Stimulated activated CD4-positive, alpha-beta T cell treated with anti-CD3 and anti-CD28 coated beads, TNF-alpha, amount 100 ng/mL, for 1 hour (primary cell): ENCODE results near the gene STARD10.

Experiments used
- DNase-seq, 3 donors: peaks; one replicate each; pipeline ENCODE4 v3.0.0-alpha.2; 2020; ENCODE audit warnings: low read depth in 3 of 3, low spot score in 1 of 3

Gene STARD10

DNA sequence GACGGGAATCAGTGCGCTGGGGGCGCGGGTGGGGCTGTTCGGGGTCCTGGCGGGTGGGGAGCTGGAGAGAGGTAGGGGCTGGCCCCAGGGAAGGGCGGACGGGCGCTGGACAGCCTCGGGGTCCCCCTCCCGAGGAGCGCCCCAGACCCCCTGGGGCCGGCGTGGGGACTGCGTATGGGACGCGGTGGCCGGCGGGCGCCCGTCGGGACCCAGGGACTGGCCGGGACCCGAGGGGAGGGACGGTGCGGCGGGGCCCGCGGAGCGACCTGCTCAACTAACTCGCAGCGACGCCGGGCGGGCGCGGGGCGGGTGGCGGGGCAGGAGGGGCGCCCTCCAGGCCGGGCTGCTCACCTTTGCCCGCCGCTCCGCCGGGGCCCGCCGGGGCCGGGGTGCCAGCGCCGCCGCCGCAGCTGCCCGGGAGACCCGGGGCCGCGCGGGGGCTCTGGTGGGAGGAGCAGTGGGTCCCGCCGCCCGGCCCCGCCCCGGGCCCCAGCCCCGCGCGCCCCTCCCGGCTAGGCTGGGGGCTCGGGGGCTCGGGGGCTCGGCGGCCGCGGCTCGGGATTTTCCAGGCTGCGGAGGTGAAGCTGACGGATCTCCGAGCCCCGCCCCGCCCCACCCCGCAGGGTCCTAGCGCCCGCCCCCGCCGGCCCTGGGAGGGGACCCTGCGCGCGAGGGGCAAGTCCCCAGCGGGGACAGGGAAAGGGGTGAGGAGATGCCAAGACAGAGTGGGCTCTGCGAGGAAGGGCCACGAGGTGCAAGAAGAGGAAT is 12.3 kb downstream of the STARD10 start:
- peak in 2 of 3 donors; percentile 29 to 49 for DNase-seq

DNA sequence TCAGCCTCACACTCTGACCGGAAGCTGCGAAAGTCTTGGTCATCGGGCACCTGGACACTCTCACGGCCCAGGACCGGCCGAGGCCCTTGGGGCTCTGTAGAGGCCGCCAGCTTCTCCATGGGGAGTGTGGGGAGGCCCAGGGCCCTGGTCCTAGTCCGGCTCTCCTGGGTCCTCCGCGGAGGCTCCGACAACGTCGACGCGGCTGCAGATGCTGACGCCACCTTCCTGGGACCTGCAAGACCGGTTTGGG is 12.9 kb downstream of the STARD10 start:
- no peak for DNase-seq

GRCh38 chr11:72780296-72781062 is 13.4 kb downstream of the STARD10 start:
- no peak for DNase-seq

DNA sequence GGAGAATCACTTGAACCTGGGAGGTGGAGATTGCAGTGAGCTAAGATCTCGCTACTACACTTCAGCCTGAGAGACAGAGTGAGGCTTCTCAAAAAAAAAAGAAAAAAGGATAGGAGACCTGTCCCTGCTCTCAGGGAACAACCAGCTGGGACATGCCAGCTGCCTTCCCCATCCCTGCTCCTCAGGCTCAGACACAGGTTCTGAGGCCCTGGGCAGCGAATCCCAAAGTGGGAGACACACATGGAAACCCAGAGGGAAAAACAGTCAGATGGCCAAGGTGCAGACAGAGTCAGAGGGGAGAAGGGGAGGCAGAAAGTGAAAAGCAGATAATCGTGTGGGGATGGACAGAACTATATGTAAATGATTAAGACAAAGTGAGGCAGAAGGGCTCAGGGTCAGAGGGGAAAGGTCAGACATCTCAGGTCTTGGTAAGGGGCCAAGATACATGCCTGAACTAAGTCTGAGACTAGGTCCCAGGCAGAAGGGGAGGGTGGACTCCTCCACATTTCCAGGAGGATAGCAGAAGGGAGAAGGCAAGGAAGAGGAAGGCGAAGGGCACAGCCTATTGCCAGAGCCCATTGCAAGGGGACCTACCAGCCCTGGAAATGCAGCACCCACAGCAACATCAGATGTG is 14.2 kb downstream of the STARD10 start:
- DNase-seq, result no peak

DNA sequence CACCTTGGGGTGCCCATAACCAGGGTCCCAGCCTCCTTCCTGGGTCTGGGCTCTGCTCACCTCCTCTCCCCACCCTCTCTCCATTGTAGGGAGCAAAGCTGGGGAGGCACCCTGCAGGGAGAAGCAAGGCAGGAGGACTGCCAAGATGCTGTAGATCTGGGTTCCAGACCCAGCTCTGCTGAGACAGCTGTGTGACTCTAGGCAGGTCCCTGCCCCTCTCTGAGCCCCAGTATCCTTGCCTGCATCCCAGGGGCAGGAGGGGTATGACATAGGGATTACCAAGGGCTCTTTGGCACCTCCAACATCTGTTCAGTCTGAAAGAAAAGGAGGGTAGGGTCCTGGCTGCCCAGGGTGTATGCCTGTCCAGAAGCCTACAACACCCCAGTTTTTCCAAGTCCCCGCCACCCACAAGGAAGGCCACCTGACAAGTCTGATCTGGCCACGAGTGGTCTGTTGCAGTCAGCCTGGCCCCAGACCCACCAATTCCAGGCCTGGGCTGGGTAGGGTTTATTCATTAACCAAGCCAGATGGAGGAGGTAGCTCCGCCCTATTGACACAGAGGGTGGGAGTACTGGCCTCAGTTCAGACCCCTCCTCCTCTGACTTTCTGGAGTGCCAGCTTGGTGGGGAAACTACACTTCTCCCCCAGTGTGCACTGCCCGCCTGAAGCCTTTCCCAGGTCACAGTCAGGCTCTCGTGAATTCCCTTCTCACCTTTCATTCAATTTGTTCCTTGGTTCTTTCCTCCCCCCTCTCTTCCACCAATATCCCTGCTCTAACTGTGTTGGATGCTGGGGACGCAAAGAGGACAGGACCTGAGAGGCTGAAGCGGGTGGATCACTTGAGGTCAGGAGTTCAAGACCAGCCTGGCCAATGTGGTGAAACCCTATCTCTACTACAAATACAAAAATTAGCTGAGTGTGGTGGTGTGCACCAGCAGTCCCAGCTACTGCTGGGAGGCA is 15.0 kb downstream of the STARD10 start:
- DNase-seq, result no peak

GRCh38 chr11:72777755-72778278 is 16.0 kb downstream of the STARD10 start:
- DNase-seq, result no peak

- no peak for DNase-seq
Measured at GRCh38 chr11:72776844-72777754, 16.7 kb downstream of the STARD10 start.

DNA sequence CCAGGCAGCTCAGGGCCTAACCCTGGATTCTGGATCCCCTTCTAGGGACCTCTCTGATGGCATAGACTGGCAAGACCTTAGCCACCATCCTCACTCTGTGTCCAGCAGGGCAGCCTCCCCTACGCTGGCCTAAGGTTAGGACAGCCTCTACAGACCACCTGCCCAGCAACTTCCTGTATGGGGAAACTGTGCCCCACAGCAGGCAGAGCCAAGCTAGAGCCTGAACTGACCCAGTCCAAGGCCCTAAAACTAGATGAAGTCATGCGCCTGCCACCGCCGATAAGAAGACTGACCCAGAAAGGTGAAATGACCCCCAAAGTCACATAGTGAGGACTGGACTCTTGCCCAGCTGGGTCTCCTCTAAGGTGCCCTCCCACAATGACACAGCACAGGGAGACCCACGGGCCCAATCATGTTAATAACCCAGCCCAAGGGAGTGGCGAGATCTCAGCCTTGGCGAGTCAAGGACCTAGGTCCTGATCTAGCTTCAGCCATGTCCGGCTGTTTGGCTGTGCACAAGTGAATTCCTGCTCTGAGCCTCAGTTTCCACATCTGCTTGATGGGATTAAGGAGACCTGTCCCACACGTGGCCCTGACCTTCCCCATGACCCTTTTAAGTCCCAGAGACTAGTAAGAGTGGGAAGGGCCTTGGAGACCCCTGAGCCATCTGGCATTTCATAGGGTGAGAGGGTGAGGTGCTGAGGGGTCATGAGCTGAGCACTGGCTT is 17.6 kb downstream of the STARD10 start:
- no peak for DNase-seq

GRCh38 chr11:72775288-72776110 is 18.3 kb downstream of the STARD10 start:
- DNase-seq, result no peak

DNA sequence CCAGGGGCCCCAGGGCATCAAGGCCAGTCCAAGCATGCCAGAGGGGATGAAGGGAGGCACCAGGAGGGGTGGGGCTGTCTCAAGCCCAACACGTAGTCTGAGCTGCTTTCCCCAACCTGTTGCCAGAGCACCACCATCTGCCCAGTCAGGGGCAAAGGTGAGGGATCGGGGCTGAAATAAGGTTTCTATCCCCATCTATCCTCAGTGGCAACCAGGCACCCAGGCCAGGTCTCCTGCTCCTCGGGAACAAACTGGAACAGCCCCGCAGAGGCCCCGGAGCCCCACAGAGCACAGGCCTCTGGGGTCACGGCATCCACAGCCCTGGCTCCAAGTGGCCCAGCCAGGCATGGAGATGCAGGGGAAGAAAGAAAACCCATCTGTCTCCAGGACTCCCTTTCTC is 19.3 kb downstream of the STARD10 start:
- no peak for DNase-seq

DNA sequence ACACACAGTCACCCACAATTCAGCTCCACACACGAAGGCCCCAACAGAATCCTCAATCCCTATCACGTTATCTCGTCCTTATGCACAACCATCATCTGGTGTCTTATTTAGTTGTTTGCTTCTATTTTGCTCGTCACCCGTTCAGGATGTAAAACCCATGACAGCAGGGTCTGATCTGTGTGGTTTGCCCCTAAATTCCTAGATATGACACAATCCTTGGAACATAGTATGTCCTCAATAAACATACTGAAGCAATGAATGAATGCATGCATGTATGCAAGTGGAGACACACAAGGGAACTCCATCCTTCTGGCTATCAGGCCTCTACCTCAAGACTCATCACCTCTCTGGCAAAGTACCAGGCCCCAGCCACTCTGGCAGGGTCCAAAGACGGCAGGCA is 20.2 kb downstream of the STARD10 start:
- no peak for DNase-seq

- no peak for DNase-seq
Measured at GRCh38 chr11:72773291-72773690, 20.6 kb downstream of the STARD10 start.

- DNase-seq, result no peak
Measured at GRCh38 chr11:72772059-72772458, 21.8 kb downstream of the STARD10 start.

- no peak for DNase-seq
Measured at GRCh38 chr11:72771507-72771906, 22.3 kb downstream of the STARD10 start.

- no peak for DNase-seq
Measured at GRCh38 chr11:72770799-72771198, 23.0 kb downstream of the STARD10 start.

- DNase-seq, result no peak
Measured at GRCh38 chr11:72769680-72770079, 24.2 kb downstream of the STARD10 start.

GRCh38 chr11:72768581-72768980 is 25.3 kb downstream of the STARD10 start:
- DNase-seq, result no peak
